WTC11 (cell line): ENCODE data around the gene ZNF487.

Experiments
- CBFB ChIP-seq: sonication (generic); formaldehyde crosslinking; IDR thresholded peaks from 2 replicates; pipeline ENCODE4 v1.8.1; 2022; ENCODE audit warnings: mild to moderate bottlenecking, low read depth, missing genetic modification reagents
- MAX ChIP-seq: sonication (generic); formaldehyde crosslinking; IDR thresholded peaks from 2 replicates; pipeline ENCODE4 v1.8.0; 2022; ENCODE audit warnings: mild to moderate bottlenecking, missing genetic modification reagents
- NR3C1 ChIP-seq: sonication (generic); formaldehyde crosslinking; conservative IDR thresholded peaks from 2 replicates; pipeline ENCODE4 v1.8.1; 2023; ENCODE audit warnings: low read depth, mild to moderate bottlenecking, missing genetic modification reagents
- ZNF263 ChIP-seq: sonication (generic); formaldehyde crosslinking; IDR thresholded peaks from 2 replicates; pipeline ENCODE4 v1.8.1; 2022; ENCODE audit warnings: low read depth, mild to moderate bottlenecking, moderate library complexity, missing genetic modification reagents

- no peak for TF ChIP-seq MAX (CRISPR knock-in tag)
- TF ChIP-seq NR3C1 (CRISPR knock-in tag), result no peak
- no peak for TF ChIP-seq ZNF263
- TF ChIP-seq CBFB (CRISPR knock-in tag), result no peak
These were observed 32.8 kb upstream of the ZNF487 start for GRCh38 chr10:43403911-43404703.
